Osteocyte (in vitro differentiated cells): ENCODE results near the gene ADAMTS9. TPM values are rescaled to one million over a fixed set of nuclear protein-coding genes. Genes with fewer than 3 reads are reported as not detected.

ENCODE experiments used
- DNase-seq: peaks from one replicate; pipeline ENCODE4 v3.0.0; 2021; ENCODE audit warnings: mixed read lengths; ENCODE audit not compliant: unreplicated experiment; ENCODE audit errors: extremely low spot score
- H3K27ac Mint-ChIP-seq: one replicate; pipeline ENCODE4 v1.8.0; 2021; ENCODE audit warnings: mild to moderate bottlenecking, mixed read lengths; ENCODE audit not compliant: unreplicated experiment
- H3K27me3 Mint-ChIP-seq: one replicate; pipeline ENCODE4 v1.8.0; 2021; ENCODE audit warnings: mixed read lengths; ENCODE audit not compliant: unreplicated experiment
- H3K36me3 Mint-ChIP-seq: one replicate; pipeline ENCODE4 v1.8.0; 2021; ENCODE audit warnings: mixed read lengths; ENCODE audit not compliant: unreplicated experiment
- H3K4me1 Mint-ChIP-seq: one replicate; pipeline ENCODE4 v1.8.0; 2021; ENCODE audit warnings: mixed read lengths; ENCODE audit not compliant: unreplicated experiment
- H3K4me3 Mint-ChIP-seq: one replicate; pipeline ENCODE4 v1.8.0; 2021; ENCODE audit warnings: mild to moderate bottlenecking, moderate library complexity, mixed read lengths; ENCODE audit not compliant: unreplicated experiment
- H3K9me3 Mint-ChIP-seq: one replicate; pipeline ENCODE4 v1.8.0; 2021; ENCODE audit warnings: mixed read lengths; ENCODE audit not compliant: unreplicated experiment
- CTCF ChIP-seq: fragments of 200-600 bp; sonication (generic); IDR thresholded peaks from 2 replicates; pipeline ENCODE4 v1.5.0; 2021; ENCODE audit warnings: antibody characterized with exemption, mild to moderate bottlenecking, moderate library complexity
- total RNA-seq: library from RNA; stranded (reverse); gene quantifications from 2 replicates; pipeline ENCODE4 v1.2.1, GENCODE V29; 2021

Gene ADAMTS9
- total RNA-seq, 1 donor from 2014 or later, result 1.5 TPM

- H3K36me3 Mint-ChIP-seq, result no peaks in the 10 kb centered on the region
- peaks cover 21% of the 10 kb centered on the region for H3K27me3 Mint-ChIP-seq
- H3K4me3 Mint-ChIP-seq, result no peak overlapping the region
- H3K9me3 Mint-ChIP-seq, result no peaks in the 10 kb centered on the region
- H3K4me1 Mint-ChIP-seq, result peaks cover 8% of the 10 kb centered on the region
- no peak for DNase-seq
- no peak for TF ChIP-seq CTCF
- no peak overlapping the region for H3K27ac Mint-ChIP-seq
Measured at GRCh38 chr3:64693031-64693430, 5.2 kb upstream of the ADAMTS9 start.

DNA sequence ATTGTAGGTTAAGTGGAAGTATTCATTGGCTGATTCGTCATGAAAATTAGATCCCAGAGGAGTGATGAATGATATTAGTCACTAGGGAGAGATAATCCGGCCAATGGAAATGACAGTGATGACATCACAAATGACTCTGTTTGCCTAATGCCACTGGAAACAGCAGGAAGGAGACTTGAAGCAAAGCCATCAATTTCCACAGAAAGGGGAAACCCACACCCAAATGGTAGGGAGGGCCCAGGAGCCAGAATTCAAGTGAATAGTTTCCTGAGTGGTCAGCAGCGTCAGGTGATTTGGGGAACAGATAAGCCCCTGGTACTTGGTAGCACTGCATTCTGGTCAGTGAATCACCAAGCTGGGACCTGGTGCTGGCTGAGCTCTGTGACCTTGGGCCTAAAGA, 3.3 kb upstream of the ADAMTS9 start:
- peaks cover 21% of the 10 kb centered on the region for H3K27me3 Mint-ChIP-seq
- peaks cover 18% of the 10 kb centered on the region for H3K4me1 Mint-ChIP-seq
- no peaks in the 10 kb centered on the region for H3K9me3 Mint-ChIP-seq
- no peak for DNase-seq
- H3K4me3 Mint-ChIP-seq, result no peak overlapping the region
- H3K36me3 Mint-ChIP-seq, result no peaks in the 10 kb centered on the region
- TF ChIP-seq CTCF, result no peak
- no peak overlapping the region for H3K27ac Mint-ChIP-seq

GRCh38 chr3:64687086-64687780, 567 bp downstream of the ADAMTS9 start:
- no peak overlapping the region for H3K27ac Mint-ChIP-seq
- TF ChIP-seq CTCF, result no peak
- no peaks in the 10 kb centered on the region for H3K9me3 Mint-ChIP-seq
- H3K4me1 Mint-ChIP-seq, result peaks cover 24% of the 10 kb centered on the region
- no peaks in the 10 kb centered on the region for H3K36me3 Mint-ChIP-seq
- no peak for DNase-seq
- H3K4me3 Mint-ChIP-seq, result peak overlapping the region; percentile 90
- H3K27me3 Mint-ChIP-seq, result peaks cover 44% of the 10 kb centered on the region

GRCh38 chr3:64686446-64686908, 1.3 kb downstream of the ADAMTS9 start:
- Mint-ChIP-seq H3K27ac (peak overlapping the region; percentile 81), H3K4me3 (peak overlapping the region; percentile 90), H3K4me1 (peaks cover 24% of the 10 kb centered on the region), H3K9me3 (no peaks in the 10 kb centered on the region), H3K36me3 (no peaks in the 10 kb centered on the region), H3K27me3 (peaks cover 45% of the 10 kb centered on the region)
- no peak for DNase-seq
- TF ChIP-seq CTCF, result no peak

- peak; percentile 92 for DNase-seq
- Mint-ChIP-seq H3K4me1 (peaks cover 24% of the 10 kb centered on the region), H3K9me3 (no peaks in the 10 kb centered on the region), H3K27ac (peak overlapping the region; percentile 81), H3K27me3 (peaks cover 40% of the 10 kb centered on the region), H3K36me3 (no peaks in the 10 kb centered on the region), H3K4me3 (peak overlapping the region; percentile 90)
- TF ChIP-seq CTCF, result peak; percentile 51
Measured at GRCh38 chr3:64685800-64686445, 1.9 kb downstream of the ADAMTS9 start.
